HG03558 (cell line): ENCODE results near the gene NF1.

ENCODE experiments used
- ATAC-seq: cut with Tn5 transposase; IDR thresholded peaks from one replicate; pipeline ENCODE4 v1.9.1; 2021; ENCODE audit warnings: moderate number of reproducible peaks; ENCODE audit not compliant: unreplicated experiment; ENCODE audit errors: extremely low read depth

The NF1 gene

GRCh38 chr17:31417051-31417792 is 322.4 kb downstream of the NF1 start:
- ATAC-seq = no peak

- no peak for ATAC-seq
Observed at GRCh38 chr17:31418773-31419350, 324.1 kb downstream of the NF1 start.

- ATAC-seq = no peak
Observed at GRCh38 chr17:31422443-31422842, 327.7 kb downstream of the NF1 start.

GRCh38 chr17:31424944-31425281 is 330.1 kb downstream of the NF1 start:
- ATAC-seq = no peak

- ATAC-seq = no peak
Observed at GRCh38 chr17:31425282-31426040, 330.7 kb downstream of the NF1 start.
